ENCODE measurements around the gene CXorf66.
"Not testable (repeated sequence)": the region's sequence is repeated elsewhere in the genome, so short reads cannot be mapped to it uniquely, and the experiment has no call there.

Gene CXorf66

DNA sequence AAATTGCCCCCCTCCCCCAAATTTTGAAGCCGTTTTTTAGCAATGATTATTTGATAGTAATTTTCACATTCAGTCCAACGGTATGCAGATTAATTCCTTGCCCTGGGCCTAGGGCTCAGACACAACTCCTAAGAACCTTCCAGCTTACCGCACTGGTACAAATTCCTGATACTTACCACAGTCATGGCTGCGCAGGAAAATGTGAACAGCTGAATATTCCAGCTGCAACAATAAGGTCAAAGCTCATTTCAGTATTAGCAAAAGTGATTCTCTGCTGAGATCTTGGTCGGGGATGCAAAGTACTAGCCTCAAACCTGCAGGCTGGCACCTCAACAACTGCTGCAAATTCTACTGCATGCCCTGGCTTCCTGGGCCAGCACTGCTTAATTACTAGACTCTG is 35.4 kb downstream of the CXorf66 start:
- no peak for DNase-seq (ENCODE audit: low read depth)

- no peak for DNase-seq (ENCODE audit: low read depth)
These were observed 40.6 kb downstream of the CXorf66 start for GRCh38 chrX:139924696-139925095.

DNA sequence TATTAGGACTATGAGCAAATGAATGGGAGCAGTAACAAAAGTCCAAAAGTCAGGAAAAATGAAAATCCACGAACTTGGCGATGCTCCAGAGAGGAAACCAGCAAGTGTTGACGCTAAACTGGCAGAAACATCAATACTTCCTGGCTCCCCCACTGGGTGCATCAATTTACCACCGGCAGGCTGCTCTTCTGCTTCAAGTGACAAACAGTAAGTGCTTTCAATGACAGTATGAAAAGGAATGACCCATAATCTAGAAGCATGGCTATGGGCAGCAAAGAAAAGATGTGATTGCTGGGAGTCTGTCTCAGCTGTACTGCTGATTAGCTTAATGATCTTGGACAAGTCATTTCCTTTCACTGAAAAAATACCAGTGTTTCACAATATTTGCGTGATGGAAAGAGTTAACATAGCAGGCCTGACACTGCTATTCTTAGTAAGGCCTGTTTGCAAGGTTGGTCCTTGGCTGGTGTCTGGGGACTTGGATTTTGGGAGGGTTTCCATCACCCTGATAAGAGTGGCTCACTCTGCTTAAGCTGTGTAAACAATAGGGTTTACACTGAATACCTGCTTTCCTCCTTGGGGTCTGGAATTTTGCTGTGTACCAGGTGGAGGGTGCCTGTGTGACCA is 41.1 kb downstream of the CXorf66 start:
- no peak for DNase-seq (ENCODE audit: low read depth)

DNA sequence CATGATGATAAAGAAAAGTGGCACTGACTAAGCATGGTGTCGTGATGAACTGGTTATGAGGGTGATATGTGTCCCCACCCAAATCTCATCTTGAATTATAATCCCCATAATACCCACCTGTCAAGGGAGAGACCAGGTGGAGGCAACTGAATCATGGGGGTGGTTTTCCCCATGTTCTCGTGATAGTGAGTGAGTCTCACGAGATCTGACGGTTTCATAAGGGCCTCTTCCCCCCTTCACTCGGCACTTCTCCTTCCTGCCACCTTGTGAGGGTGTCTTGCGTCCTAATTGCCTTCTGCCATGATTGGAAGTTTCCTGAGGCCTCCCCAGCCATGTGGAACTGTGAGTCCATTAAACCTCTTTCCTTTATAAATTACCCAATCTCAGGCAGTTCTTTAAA is 44.2 kb downstream of the CXorf66 start:
- DNase-seq (ENCODE audit: low read depth): not testable (repeated sequence)

DNA sequence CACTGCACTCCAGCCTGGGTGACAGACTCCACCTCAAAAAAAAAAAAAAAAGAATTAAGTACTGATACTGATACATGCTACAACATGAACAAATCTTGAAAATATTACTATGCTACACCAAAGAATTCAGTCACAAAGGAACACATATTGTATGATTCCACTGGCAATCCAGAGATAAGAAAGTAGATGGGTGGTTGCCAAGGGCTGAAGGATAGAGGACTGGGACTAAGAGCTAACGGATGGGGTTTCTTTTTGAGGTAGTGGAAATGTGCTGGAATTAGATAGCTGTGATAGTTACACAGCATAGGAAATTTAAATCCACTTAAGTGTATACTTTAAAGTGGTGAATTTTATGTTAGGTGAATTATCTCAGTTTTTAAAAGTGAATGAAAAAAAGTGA is 45.0 kb downstream of the CXorf66 start:
- no peak for DNase-seq (ENCODE audit: low read depth)

- no peak for DNase-seq (ENCODE audit: low read depth)
These were observed 50.9 kb downstream of the CXorf66 start for GRCh38 chrX:139914421-139914820.

DNA sequence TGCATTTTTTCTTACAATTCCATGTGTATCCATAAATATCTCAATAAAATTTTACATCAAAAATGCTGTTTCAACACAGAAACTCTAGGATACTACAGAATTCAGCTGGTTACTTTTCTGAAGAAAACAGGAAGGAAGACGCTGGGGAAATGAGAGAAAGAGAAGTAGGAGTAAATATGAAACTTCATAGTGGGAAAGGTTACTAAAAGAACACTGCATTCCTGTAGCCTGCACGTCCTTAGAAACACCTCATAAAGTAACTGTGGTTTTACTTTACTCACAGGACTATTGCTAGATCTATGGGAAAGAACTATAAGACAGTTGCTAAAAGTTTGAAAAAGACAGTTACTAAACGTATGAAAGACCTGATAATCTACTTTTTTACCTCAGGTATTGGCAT is 55.6 kb downstream of the CXorf66 start:
- no peak for DNase-seq (ENCODE audit: low read depth)

DNA sequence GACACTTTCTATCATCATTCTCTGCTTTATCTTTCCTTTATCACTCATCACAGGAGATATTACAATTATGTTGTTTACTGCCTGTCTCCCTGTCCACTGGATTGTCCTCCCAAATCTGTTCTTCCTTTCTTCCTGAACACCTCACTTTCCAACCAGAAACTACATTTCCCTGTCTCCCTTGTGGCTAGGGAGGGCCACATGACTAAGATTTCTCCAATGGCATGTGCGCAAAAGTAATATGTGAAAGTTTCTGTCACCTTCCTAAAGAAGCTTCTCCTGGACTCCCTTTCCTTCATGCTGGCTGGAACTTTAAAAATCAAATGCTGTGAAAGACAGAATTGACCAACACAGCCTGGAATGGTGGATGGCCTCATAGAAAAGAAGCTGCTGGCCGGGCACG is 58.2 kb downstream of the CXorf66 start:
- DNase-seq (ENCODE audit: low read depth): no peak

- no peak for DNase-seq (ENCODE audit: low read depth)
These were observed 59.6 kb downstream of the CXorf66 start for GRCh38 chrX:139905743-139906142.

All from ELR (cell line).